HepG2 (cell line): ENCODE results near the gene ELANE. TPM values are rescaled to one million over a fixed set of nuclear protein-coding genes. Genes with fewer than 3 reads are reported as not detected.

Source experiments
- ATAC-seq: fragments of 200-7000 bp; cut with Tn5 transposase; 3 replicates; pipeline ENCODE4 v1.9.1; 2020; ENCODE audit warnings: mild to moderate bottlenecking, moderate library complexity
- BruUV-seq: library from RNA; stranded (reverse); fragments of 400-500 nt; replicated peaks from 2 replicates; lab custom pipeline; 2021; lab: Mats Ljungman, UMichigan
- CTCF ChIA-PET: fragments of 300-600 bp; formaldehyde crosslinking; extraction: SDS; loops from one replicate; lab custom pipeline; 2021; ENCODE audit warnings: low total read pairs, inconsistent platforms, low intra/inter-chr PET ratio; lab: Yijun Ruan, JAX
- POLR2A ChIA-PET: fragments of 350-600 bp; sonication (Branson Sonifier 250); formaldehyde crosslinking; loops from one replicate; lab custom pipeline; 2020; ENCODE audit warnings: antibody characterized with exemption, inconsistent platforms; lab: Yijun Ruan, JAX
- DNase-seq: peaks from one replicate; pipeline ENCODE4 v3.0.0-alpha.2; 2015; ENCODE audit warnings: low spot score
- FAIRE-seq: peaks from 3 replicates; lab custom pipeline; 2011; peaks lifted over from hg19 to GRCh38; lab: Jason Lieb, UNC
- H2AFZ ChIP-seq: one replicate; pipeline ENCODE4 v1.6.1; 2011; ENCODE audit warnings: low read length, inconsistent platforms
- H3K27ac ChIP-seq: fragments of 300-600 bp; 3 replicates; pipeline ENCODE4 v1.8.0; 2011; ENCODE audit warnings: mixed run types, mild to moderate bottlenecking, mixed read lengths, low read length, inconsistent platforms; ENCODE audit not compliant: insufficient read depth; ENCODE audit errors: extremely low read length
- H3K27me3 ChIP-seq, 2 experiments: fragments of 200-600 bp in 1 of 2; 2 replicates in 1 of 2; 3 replicates in 1 of 2; pipeline versions ENCODE4 v1.6.0 to v1.8.0; 2011; ENCODE audit warnings: low read length in 2 of 2, mild to moderate bottlenecking in 2 of 2, moderate library complexity in 2 of 2, inconsistent platforms in 1 of 2; ENCODE audit not compliant: insufficient read depth in 2 of 2, control insufficient read depth in 1 of 2
- H3K36me3 ChIP-seq, 2 experiments: fragments of 200-600 bp in 1 of 2; replicated peaks in 1 of 2; 2 replicates in 1 of 2; 3 replicates in 1 of 2; pipeline versions ENCODE4 v1.5.1 to v1.8.0; 2011; ENCODE audit warnings: low read length in 2 of 2, inconsistent platforms in 1 of 2; ENCODE audit not compliant: insufficient read depth in 2 of 2, control insufficient read depth in 1 of 2
- H3K4me1 ChIP-seq: 2 replicates; pipeline ENCODE4 v1.5.1; 2012; ENCODE audit warnings: low read length, inconsistent platforms; ENCODE audit not compliant: insufficient read depth
- H3K4me2 ChIP-seq: 2 replicates; pipeline ENCODE4 v1.6.0; 2011; ENCODE audit warnings: low read depth, low read length, inconsistent platforms
- H3K4me3 ChIP-seq, 3 experiments: fragments of 200-600 bp in 1 of 3; sonication (generic), shearing (Covaris generic) in 1 of 3; replicated peaks in 1 of 3; 2 replicates each; pipeline ENCODE4 v1.5.1; 2011 to 2016; ENCODE audit warnings: low read length in 3 of 3, inconsistent platforms in 2 of 3, low read depth in 2 of 3, mild to moderate bottlenecking in 2 of 3, control low read depth in 1 of 3, mixed read lengths in 1 of 3; ENCODE audit not compliant: insufficient read depth in 1 of 3
- H3K79me2 ChIP-seq: one replicate; pipeline ENCODE4 v1.6.1; 2011; ENCODE audit warnings: low read length, inconsistent platforms; ENCODE audit not compliant: insufficient read depth
- H3K9ac ChIP-seq: 2 replicates; pipeline ENCODE4 v1.6.0; 2011; ENCODE audit warnings: mild to moderate bottlenecking, low read depth, low read length, inconsistent platforms; ENCODE audit not compliant: insufficient read depth
- H3K9me3 ChIP-seq: 2 replicates; pipeline ENCODE4 v1.5.1; 2012; ENCODE audit warnings: mild to moderate bottlenecking, low read length
- H4K20me1 ChIP-seq: 2 replicates; pipeline ENCODE4 v1.6.0; 2011; ENCODE audit warnings: inconsistent platforms, mild to moderate bottlenecking, low read length, moderate library complexity; ENCODE audit not compliant: insufficient read depth
- EP300 ChIP-seq, 3 experiments: sonication (generic) in 1 of 3; formaldehyde crosslinking in 1 of 3; IDR thresholded peaks; 2 replicates each; pipeline versions ENCODE4 v1.5.1 to v1.6.1; 2011 to 2020; ENCODE audit warnings: low read depth in 2 of 3, low read length in 2 of 3, borderline replicate concordance in 1 of 3, improper control_type of control experiment in 1 of 3, mild to moderate bottlenecking in 1 of 3, missing genetic modification reagents in 1 of 3, moderate library complexity in 1 of 3
- SKI ChIP-seq: fragments of 450-650 bp; IDR thresholded peaks from one replicate; pipeline ENCODE4 v1.6.1; 2018; ENCODE audit warnings: mild to moderate bottlenecking; ENCODE audit not compliant: partially characterized antibody
- ZNF773 ChIP-seq: sonication (generic); formaldehyde crosslinking; IDR thresholded peaks from 2 replicates; pipeline ENCODE4 v1.4.0; 2020; ENCODE audit warnings: missing genetic modification reagents, borderline replicate concordance
- WGBS: methylation state at CpG from one replicate; pipeline ENCODE4 v1.1.6; 2017; ENCODE audit warnings: low lambda C conversion rate; 5-methylcytosine and 5-hydroxymethylcytosine counted together
- in situ Hi-C: cut with HindIII; loops from 2 replicates; pipeline ENCODE4 v1.10.0; 2017; ENCODE audit warnings: low pct_unique_long_range_greater_than_20kb; ENCODE audit not compliant: extremely low pct_ligation_motif_present
- intact Hi-C: fragments of 100-400 bp; cut with micrococcal nuclease; formaldehyde crosslinking; loops from one replicate; pipeline ENCODE4 v1.10.0; 2022; ENCODE audit not compliant: unreplicated experiment
- polyA plus RNA-seq, 8 experiments: library from polyadenylated mRNA; depleted of rRNA in 3 of 8; stranded (reverse) in 7 of 8; unstranded in 1 of 8; fragments of >200 nt; fragmentation: Illumina TruSeq in 4 of 8; extraction: Trizol in 4 of 8; gene quantifications; 2 replicates each; pipeline versions ENCODE4 v1.2.1 to v1.2.3, GENCODE V29; 2011 to 2016; ENCODE audit warnings: low read depth in 4 of 8, missing spikeins in 1 of 8, mixed read lengths in 1 of 8; ENCODE audit not compliant: insufficient read depth in 1 of 8
- total RNA-seq, 5 experiments: library from RNA; depleted of rRNA; stranded (reverse); fragments of >200 nt; fragmentation: Illumina TruSeq; extraction: Trizol; gene quantifications; 2 replicates each; pipeline ENCODE4 v1.2.3, GENCODE V29; 2016; ENCODE audit warnings: low read depth in 1 of 5
- TF ChIP-seq, protein P1 (sequence below): sonication (generic); formaldehyde crosslinking; IDR thresholded peaks from 2 replicates; pipeline ENCODE4 v1.4.0; 2020; ENCODE audit warnings: missing genetic modification reagents
- TF ChIP-seq, protein P2 (sequence below): sonication (generic); formaldehyde crosslinking; IDR thresholded peaks from 2 replicates; pipeline ENCODE4 v1.5.1; 2020; ENCODE audit warnings: mild to moderate bottlenecking, missing genetic modification reagents, moderate library complexity
- TF ChIP-seq, protein P3 (sequence below): sonication (generic); formaldehyde crosslinking; IDR thresholded peaks from 2 replicates; pipeline ENCODE4 v1.9.0; 2022; ENCODE audit warnings: low read depth, missing genetic modification reagents
- TF ChIP-seq, protein P4 (sequence below): sonication (generic); formaldehyde crosslinking; IDR thresholded peaks from 2 replicates; pipeline ENCODE4 v1.5.0; 2020; ENCODE audit warnings: mild to moderate bottlenecking, missing genetic modification reagents
- TF ChIP-seq, protein P5 (sequence below): sonication (generic); formaldehyde crosslinking; IDR thresholded peaks from 2 replicates; pipeline ENCODE4 v1.4.0; 2020; ENCODE audit warnings: mild to moderate bottlenecking, missing genetic modification reagents

ELANE gene
- total and polyA plus RNA-seq, 2 of the 13 experiments (the other 11 are each of a cell fraction or from before 2014, with no cell fraction given), result not detected

DNA sequence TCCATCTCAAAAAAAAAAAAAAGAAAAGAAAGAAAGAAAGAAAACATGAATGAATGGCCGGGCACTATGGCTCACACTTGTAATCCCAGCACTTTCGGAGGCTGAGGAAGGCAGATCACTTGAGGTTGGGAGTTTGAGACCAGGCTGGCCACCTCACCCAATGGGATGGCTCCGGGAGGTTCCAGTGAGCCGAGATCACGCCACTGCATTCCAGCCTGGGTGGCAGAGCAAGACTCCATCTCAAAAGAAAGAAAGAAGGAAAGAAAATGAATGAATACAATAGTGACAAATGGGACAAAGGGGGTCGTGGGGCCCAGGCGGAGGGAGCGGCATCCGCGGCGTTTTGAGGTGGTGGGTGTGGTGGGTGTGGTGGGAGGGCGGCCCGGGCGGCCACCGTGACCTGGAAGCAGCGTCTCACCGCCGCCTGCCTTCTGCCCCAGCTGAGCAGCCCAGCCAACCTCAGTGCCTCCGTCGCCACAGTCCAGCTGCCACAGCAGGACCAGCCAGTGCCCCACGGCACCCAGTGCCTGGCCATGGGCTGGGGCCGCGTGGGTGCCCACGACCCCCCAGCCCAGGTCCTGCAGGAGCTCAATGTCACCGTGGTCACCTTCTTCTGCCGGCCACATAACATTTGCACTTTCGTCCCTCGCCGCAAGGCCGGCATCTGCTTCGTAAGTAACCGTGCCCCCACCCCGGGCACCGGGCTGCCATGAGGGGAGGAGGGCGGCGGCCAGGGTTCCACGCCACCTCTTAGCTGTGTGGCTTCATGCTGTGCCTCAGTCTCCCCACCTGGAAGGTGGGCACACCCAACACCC is 6.2 kb upstream of the ELANE start:
- in situ Hi-C loops, result no loop called here
- intact Hi-C loops, result no loop called here
- Histone ChIP-seq H3K4me2 (peak overlapping the region; percentile 46; the same call in 1 of the 2 replicates), H3K4me3 (peak overlapping the region in 1 of 3 experiments; percentile 51; a peak in 1 of 6 replicates), H3K27ac (no peak overlapping the region), H3K79me2 (no peaks in the 10 kb centered on the region), H3K9ac (no peak overlapping the region), H3K9me3 (no peaks in the 10 kb centered on the region), H4K20me1 (no peaks in the 10 kb centered on the region), H3K4me1 (peaks cover 29% of the 10 kb centered on the region), H2AFZ (no peak overlapping the region), H3K27me3 (peaks cover 19 to 69% of the 10 kb centered on the region in 2 experiments), H3K36me3 (no peaks in the 10 kb centered on the region)
- no peak for FAIRE-seq
- POLR2A ChIA-PET, result interaction anchor here (1.9 kb wide), 1 partner anchor 47 kb away, joined by 4 read pairs; no protein-coding TSS in a partner anchor
- 3% methylated on average over 26 of the region's 37 CpGs for WGBS
- no TSS peak for BruUV-seq
- CTCF ChIA-PET, result no interaction called here
- ATAC-seq, result no peak
- no peak for DNase-seq
- TF ChIP-seq, protein P1, sequence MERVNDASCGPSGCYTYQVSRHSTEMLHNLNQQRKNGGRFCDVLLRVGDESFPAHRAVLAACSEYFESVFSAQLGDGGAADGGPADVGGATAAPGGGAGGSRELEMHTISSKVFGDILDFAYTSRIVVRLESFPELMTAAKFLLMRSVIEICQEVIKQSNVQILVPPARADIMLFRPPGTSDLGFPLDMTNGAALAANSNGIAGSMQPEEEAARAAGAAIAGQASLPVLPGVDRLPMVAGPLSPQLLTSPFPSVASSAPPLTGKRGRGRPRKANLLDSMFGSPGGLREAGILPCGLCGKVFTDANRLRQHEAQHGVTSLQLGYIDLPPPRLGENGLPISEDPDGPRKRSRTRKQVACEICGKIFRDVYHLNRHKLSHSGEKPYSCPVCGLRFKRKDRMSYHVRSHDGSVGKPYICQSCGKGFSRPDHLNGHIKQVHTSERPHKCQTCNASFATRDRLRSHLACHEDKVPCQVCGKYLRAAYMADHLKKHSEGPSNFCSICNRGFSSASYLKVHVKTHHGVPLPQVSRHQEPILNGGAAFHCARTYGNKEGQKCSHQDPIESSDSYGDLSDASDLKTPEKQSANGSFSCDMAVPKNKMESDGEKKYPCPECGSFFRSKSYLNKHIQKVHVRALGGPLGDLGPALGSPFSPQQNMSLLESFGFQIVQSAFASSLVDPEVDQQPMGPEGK, result 0 out of 2 replicates have a peak, but pooled peaks have one; percentile 26
- TF ChIP-seq EP300 (IDR thresholded peaks at IDR 0.05; ENCODE audit: low read depth in 2 of 2, low read length in 2 of 2), result no peak
- TF ChIP-seq EP300 (CRISPR knock-in tag; IDR thresholded peaks at IDR 0.05; ENCODE audit: borderline replicate concordance), result no peak
- TF ChIP-seq, protein P2, sequence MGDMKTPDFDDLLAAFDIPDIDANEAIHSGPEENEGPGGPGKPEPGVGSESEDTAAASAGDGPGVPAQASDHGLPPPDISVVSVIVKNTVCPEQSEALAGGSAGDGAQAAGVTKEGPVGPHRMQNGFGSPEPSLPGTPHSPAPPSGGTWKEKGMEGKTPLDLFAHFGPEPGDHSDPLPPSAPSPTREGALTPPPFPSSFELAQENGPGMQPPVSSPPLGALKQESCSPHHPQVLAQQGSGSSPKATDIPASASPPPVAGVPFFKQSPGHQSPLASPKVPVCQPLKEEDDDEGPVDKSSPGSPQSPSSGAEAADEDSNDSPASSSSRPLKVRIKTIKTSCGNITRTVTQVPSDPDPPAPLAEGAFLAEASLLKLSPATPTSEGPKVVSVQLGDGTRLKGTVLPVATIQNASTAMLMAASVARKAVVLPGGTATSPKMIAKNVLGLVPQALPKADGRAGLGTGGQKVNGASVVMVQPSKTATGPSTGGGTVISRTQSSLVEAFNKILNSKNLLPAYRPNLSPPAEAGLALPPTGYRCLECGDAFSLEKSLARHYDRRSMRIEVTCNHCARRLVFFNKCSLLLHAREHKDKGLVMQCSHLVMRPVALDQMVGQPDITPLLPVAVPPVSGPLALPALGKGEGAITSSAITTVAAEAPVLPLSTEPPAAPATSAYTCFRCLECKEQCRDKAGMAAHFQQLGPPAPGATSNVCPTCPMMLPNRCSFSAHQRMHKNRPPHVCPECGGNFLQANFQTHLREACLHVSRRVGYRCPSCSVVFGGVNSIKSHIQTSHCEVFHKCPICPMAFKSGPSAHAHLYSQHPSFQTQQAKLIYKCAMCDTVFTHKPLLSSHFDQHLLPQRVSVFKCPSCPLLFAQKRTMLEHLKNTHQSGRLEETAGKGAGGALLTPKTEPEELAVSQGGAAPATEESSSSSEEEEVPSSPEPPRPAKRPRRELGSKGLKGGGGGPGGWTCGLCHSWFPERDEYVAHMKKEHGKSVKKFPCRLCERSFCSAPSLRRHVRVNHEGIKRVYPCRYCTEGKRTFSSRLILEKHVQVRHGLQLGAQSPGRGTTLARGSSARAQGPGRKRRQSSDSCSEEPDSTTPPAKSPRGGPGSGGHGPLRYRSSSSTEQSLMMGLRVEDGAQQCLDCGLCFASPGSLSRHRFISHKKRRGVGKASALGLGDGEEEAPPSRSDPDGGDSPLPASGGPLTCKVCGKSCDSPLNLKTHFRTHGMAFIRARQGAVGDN (CRISPR knock-in tag), result peak; percentile 35
- TF ChIP-seq SKI, result no peak
- TF ChIP-seq ZNF773, result 0 out of 2 replicates have a peak, but pooled peaks have one; percentile 48
- TF ChIP-seq, protein P3, sequence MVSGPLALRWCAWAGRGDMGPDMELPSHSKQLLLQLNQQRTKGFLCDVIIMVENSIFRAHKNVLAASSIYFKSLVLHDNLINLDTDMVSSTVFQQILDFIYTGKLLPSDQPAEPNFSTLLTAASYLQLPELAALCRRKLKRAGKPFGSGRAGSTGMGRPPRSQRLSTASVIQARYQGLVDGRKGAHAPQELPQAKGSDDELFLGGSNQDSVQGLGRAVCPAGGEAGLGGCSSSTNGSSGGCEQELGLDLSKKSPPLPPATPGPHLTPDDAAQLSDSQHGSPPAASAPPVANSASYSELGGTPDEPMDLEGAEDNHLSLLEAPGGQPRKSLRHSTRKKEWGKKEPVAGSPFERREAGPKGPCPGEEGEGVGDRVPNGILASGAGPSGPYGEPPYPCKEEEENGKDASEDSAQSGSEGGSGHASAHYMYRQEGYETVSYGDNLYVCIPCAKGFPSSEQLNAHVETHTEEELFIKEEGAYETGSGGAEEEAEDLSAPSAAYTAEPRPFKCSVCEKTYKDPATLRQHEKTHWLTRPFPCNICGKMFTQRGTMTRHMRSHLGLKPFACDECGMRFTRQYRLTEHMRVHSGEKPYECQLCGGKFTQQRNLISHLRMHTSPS (CRISPR knock-in tag), result peak; percentile 53; the same call in 1 of the 2 replicates
- TF ChIP-seq, protein P4, sequence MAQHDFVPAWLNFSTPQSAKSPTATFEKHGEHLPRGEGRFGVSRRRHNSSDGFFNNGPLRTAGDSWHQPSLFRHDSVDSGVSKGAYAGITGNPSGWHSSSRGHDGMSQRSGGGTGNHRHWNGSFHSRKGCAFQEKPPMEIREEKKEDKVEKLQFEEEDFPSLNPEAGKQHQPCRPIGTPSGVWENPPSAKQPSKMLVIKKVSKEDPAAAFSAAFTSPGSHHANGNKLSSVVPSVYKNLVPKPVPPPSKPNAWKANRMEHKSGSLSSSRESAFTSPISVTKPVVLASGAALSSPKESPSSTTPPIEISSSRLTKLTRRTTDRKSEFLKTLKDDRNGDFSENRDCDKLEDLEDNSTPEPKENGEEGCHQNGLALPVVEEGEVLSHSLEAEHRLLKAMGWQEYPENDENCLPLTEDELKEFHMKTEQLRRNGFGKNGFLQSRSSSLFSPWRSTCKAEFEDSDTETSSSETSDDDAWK (CRISPR knock-in tag), result no peak
- TF ChIP-seq, protein P5, sequence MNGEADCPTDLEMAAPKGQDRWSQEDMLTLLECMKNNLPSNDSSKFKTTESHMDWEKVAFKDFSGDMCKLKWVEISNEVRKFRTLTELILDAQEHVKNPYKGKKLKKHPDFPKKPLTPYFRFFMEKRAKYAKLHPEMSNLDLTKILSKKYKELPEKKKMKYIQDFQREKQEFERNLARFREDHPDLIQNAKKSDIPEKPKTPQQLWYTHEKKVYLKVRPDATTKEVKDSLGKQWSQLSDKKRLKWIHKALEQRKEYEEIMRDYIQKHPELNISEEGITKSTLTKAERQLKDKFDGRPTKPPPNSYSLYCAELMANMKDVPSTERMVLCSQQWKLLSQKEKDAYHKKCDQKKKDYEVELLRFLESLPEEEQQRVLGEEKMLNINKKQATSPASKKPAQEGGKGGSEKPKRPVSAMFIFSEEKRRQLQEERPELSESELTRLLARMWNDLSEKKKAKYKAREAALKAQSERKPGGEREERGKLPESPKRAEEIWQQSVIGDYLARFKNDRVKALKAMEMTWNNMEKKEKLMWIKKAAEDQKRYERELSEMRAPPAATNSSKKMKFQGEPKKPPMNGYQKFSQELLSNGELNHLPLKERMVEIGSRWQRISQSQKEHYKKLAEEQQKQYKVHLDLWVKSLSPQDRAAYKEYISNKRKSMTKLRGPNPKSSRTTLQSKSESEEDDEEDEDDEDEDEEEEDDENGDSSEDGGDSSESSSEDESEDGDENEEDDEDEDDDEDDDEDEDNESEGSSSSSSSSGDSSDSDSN (CRISPR knock-in tag), result 0 out of 2 replicates have a peak, but pooled peaks have one; percentile 24
